ENCODE measurements around the gene MARCHF6.
"Not testable (repeated sequence)": the region's sequence is repeated elsewhere in the genome, so short reads cannot be mapped to it uniquely, and the experiment has no call there.

Gene MARCHF6

DNA sequence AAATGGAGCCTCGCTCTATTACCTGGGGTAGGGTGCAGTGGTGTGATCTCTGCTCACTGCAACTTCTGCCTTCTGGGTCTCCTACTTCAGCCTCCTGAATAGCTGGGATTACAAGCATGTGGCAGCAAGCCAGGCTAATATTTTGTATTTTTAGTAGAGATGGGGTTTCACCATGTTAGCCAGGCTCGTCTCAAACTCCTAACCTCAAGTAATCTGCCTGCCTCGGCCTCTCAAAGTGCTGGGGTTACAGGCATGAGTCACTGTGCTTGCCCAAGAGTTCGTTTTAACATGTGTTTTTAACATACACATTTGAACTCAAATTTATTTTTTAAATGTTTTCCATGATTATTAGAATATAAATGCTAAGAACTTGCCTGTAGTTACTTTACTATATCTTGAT, 34.2 kb downstream of the MARCHF6 start:
- DNase-seq, result no peak

- DNase-seq, result no peak
These were observed 37.6 kb downstream of the MARCHF6 start for GRCh38 chr5:10391130-10391529.

- not testable (repeated sequence) for DNase-seq
These were observed 39.3 kb downstream of the MARCHF6 start for GRCh38 chr5:10392567-10393328.

- DNase-seq, result no peak
These were observed 40.0 kb downstream of the MARCHF6 start for GRCh38 chr5:10393491-10393890.

GRCh38 chr5:10396552-10396951, 43.1 kb downstream of the MARCHF6 start:
- no peak for DNase-seq

DNA sequence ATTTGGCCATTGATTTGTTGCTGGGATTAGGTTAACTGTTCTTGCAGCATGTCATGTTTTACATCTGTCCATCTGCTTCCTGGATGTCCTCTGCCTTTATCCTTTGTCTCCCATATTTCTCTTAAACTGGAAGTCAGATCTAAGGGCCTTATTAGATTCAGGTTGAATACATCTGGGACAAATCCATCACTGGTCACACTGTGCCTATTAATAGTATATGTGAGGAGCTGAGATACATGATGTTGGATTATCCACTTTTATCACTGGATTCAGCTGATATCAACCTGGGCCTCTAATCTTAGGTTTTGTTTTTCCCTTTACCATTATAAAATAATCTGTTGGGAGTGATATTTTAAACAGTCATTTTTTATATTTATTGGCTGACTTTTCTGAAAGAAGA, 46.3 kb downstream of the MARCHF6 start:
- DNase-seq, result no peak

DNA sequence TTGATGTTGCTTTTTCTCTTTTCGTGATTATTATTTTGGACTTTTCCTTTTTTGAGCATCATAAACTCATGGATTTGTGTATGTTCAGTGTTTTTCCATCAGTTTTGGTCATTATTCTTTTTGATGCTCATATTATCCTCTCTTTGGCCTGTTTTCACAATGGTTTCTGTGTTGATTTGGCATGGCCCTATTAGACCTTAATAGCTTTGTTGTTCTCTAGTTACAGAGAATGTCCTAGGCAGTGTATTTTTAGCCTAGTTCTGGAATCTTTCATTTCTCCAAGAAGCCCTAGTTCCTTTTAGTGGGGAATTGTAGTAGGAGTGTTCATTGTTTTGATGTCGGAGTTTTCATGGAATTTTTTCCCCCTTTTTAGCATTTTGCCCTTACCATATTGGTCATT, 46.9 kb downstream of the MARCHF6 start:
- no peak for DNase-seq

GRCh38 chr5:10400831-10401230, 47.3 kb downstream of the MARCHF6 start:
- DNase-seq, result no peak

DNA sequence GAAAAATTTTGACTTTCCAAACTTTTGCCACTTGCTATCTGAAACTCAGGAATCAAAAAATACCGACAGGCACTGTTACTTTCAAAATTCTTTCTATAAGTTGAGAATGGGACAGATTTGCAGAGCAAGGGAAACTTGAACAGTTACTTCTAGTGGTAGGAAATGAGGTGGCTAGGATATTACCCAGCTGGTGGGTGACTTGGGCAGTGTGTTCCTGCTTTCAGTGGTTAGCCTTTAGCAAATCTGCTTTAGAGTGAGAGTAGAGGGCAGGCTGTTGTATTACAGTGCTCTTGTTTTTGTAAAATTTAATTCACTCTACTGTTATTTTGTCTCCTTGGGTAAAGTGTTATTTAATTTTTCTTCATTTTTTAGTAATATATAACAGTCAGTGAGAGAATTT, 48.0 kb downstream of the MARCHF6 start:
- no peak for DNase-seq

All from NCI-H187 (cell line).